ENCODE measurements around the gene PDS5B.
"Not testable (repeated sequence)": the region's sequence is repeated elsewhere in the genome, so short reads cannot be mapped to it uniquely, and the experiment has no call there.

PDS5B gene

GRCh38 chr13:32660227-32660626 is 74.0 kb downstream of the PDS5B start:
- DNase-seq, result no peak

- DNase-seq, result no peak
Measured at GRCh38 chr13:32661685-32662084, 75.4 kb downstream of the PDS5B start.

GRCh38 chr13:32663660-32664059 is 77.4 kb downstream of the PDS5B start:
- DNase-seq, result no peak

GRCh38 chr13:32666990-32667571 is 80.8 kb downstream of the PDS5B start:
- no peak for DNase-seq

GRCh38 chr13:32669030-32669646 is 82.9 kb downstream of the PDS5B start:
- DNase-seq, result peak; percentile 58

GRCh38 chr13:32674503-32674902 is 88.3 kb downstream of the PDS5B start:
- DNase-seq, result no peak

GRCh38 chr13:32676242-32676641 is 90.0 kb downstream of the PDS5B start:
- no peak for DNase-seq

- DNase-seq, result no peak
Measured at GRCh38 chr13:32682130-32682529, 95.9 kb downstream of the PDS5B start.

- DNase-seq, result no peak
Measured at GRCh38 chr13:32682740-32683139, 96.5 kb downstream of the PDS5B start.

- no peak for DNase-seq
Measured at GRCh38 chr13:32687275-32687674, 101.0 kb downstream of the PDS5B start.

- DNase-seq, result no peak
Measured at GRCh38 chr13:32695602-32696250, 109.5 kb downstream of the PDS5B start.

- peak; percentile 7 for DNase-seq
Measured at GRCh38 chr13:32707471-32707870, 121.2 kb downstream of the PDS5B start.

GRCh38 chr13:32713397-32713796 is 127.1 kb downstream of the PDS5B start:
- no peak for DNase-seq

- DNase-seq, result not testable (repeated sequence)
Measured at GRCh38 chr13:32716201-32716600, 129.9 kb downstream of the PDS5B start.

GRCh38 chr13:32720026-32720425 is 133.8 kb downstream of the PDS5B start:
- DNase-seq, result peak; percentile 27

- not testable (repeated sequence) for DNase-seq
Measured at GRCh38 chr13:32721131-32722034, 135.1 kb downstream of the PDS5B start.

- no peak for DNase-seq
Measured at GRCh38 chr13:32722340-32722739, 136.1 kb downstream of the PDS5B start.

GRCh38 chr13:32723987-32724386 is 137.7 kb downstream of the PDS5B start:
- no peak for DNase-seq

- peak; percentile 43 for DNase-seq
Measured at GRCh38 chr13:32726374-32727037, 140.3 kb downstream of the PDS5B start.

GRCh38 chr13:32728327-32728726 is 142.1 kb downstream of the PDS5B start:
- no peak for DNase-seq

- not testable (repeated sequence) for DNase-seq
Measured at GRCh38 chr13:32729097-32729496, 142.8 kb downstream of the PDS5B start.

GRCh38 chr13:32731074-32731473 is 144.8 kb downstream of the PDS5B start:
- DNase-seq, result no peak

- no peak for DNase-seq
Measured at GRCh38 chr13:32731576-32731975, 145.3 kb downstream of the PDS5B start.

All from inflammatory macrophage treated with lipopolysaccharide for 4 hours (primary cell).